Occipital lobe (tissue), 1 donor: ENCODE results near the gene TWSG1. TPM values are rescaled to one million over a fixed set of nuclear protein-coding genes. Genes with fewer than 3 reads are reported as not detected.

Source experiments
- total RNA-seq: library from RNA; depleted of rRNA; stranded (reverse); fragments of >200 nt; gene quantifications from one replicate; pipeline ENCODE4 v1.2.3, GENCODE V29; 2014

TWSG1 gene
- total RNA-seq, 1 donor from 2014 or later: 25.3 TPM

Other genes starting within 250 kb of the TWSG1 start
- 95.1 TPM for gene NDUFV2, start 232.1 kb upstream of the TWSG1 start, total RNA-seq
- 186 TPM for gene ANKRD12, start 198.0 kb upstream of the TWSG1 start, total RNA-seq
- gene RALBP1, start 140.7 kb downstream of the TWSG1 start, total RNA-seq: 34.0 TPM